GM12865 (cell line): ENCODE results near the gene BST2.

Experiments used
- DNase-seq: peaks from one replicate; pipeline ENCODE4 v3.0.0; 2010; ENCODE audit warnings: low read depth
- H3K4me3 ChIP-seq: 2 replicates; pipeline ENCODE4 v1.5.1; 2011; ENCODE audit warnings: mild to moderate bottlenecking, low read depth, low read length, control low read depth
- TF ChIP-seq, protein P1 (sequence below): IDR thresholded peaks from 2 replicates; pipeline ENCODE4 v1.5.1; 2011; ENCODE audit warnings: low read length, control low read depth, low read depth, inconsistent platforms; ENCODE audit not compliant: insufficient read depth; ENCODE audit errors: missing control alignments

BST2 gene

DNA sequence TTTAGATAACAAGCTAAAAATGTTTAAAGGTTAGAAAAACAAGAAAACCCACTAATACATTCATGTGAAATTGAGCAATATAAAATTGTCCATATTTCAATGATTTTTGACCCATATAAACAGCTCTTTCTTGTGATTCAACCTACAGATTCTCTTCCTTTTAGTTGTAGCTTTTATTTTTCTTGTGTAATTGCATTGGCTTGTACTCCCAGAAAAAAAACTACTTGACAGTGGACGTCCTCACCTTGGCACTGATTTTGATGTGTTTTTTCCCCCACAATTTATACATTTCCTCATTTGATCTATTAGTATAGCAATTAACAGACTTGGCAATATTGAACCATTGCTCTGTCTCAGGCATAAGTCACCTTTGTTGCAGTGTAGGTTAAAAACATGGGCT, 16.1 kb downstream of the BST2 start:
- H3K4me3 ChIP-seq, result no peak overlapping the region
- DNase-seq, result no peak
- TF ChIP-seq, protein P1, sequence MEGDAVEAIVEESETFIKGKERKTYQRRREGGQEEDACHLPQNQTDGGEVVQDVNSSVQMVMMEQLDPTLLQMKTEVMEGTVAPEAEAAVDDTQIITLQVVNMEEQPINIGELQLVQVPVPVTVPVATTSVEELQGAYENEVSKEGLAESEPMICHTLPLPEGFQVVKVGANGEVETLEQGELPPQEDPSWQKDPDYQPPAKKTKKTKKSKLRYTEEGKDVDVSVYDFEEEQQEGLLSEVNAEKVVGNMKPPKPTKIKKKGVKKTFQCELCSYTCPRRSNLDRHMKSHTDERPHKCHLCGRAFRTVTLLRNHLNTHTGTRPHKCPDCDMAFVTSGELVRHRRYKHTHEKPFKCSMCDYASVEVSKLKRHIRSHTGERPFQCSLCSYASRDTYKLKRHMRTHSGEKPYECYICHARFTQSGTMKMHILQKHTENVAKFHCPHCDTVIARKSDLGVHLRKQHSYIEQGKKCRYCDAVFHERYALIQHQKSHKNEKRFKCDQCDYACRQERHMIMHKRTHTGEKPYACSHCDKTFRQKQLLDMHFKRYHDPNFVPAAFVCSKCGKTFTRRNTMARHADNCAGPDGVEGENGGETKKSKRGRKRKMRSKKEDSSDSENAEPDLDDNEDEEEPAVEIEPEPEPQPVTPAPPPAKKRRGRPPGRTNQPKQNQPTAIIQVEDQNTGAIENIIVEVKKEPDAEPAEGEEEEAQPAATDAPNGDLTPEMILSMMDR, result no peak

GRCh38 chr19:17385878-17386611, 19.4 kb downstream of the BST2 start:
- peak; percentile 71 for DNase-seq
- H3K4me3 ChIP-seq, result no peak overlapping the region
- TF ChIP-seq, protein P1, result peak; percentile 95

GRCh38 chr19:17380426-17381138, 24.8 kb downstream of the BST2 start:
- no peak overlapping the region for H3K4me3 ChIP-seq
- TF ChIP-seq, protein P1, result no peak
- DNase-seq, result no peak

GRCh38 chr19:17379221-17379631, 26.2 kb downstream of the BST2 start:
- no peak overlapping the region for H3K4me3 ChIP-seq
- DNase-seq, result no peak
- TF ChIP-seq, protein P1, result no peak

GRCh38 chr19:17378271-17378670, 27.2 kb downstream of the BST2 start:
- TF ChIP-seq, protein P1, result no peak
- no peak for DNase-seq
- H3K4me3 ChIP-seq, result no peak overlapping the region

DNA sequence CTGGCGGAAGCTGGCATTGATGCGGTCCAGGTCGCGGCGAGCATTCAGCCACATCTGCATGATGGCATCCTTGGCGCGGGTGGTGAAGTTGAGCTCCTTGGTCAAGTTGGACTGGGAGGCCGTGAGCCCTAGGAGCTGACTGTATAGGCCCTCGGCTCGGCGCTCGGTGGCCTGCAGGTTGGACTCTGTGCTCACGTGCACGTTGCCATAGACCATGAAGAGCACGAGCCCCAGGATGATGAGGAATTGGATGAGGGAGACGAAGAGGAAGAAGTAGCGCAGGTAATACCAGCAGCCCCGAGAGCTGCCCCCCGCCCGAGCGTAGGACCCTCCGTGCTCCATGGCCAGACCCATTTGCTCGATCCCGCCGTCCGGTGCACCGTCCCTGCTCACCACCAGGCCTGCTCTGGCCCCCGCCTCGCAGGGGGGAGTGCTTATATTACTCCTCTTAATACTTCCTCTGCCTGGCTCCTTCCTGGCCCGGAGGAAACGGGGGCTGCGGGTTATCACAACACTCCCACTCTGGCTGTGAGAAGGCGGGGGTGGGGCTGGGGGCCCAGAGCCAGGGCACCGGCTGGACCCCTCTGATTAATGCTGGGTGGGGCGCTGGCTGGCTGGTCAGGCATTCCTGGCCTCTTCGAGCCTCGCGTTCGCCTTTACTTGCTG, 28.4 kb downstream of the BST2 start, which contains the start of gene PLVAP:
Gene PLVAP (minus strand): TSS at position 408 of the 666 bp plus-strand sequence. CDS start 54 bp downstream, at position 354.
- H3K4me3 ChIP-seq, result no peak within 1 kb of the TSS
- TF ChIP-seq, protein P1, result no peak
- no peak for DNase-seq
